WTC11 (cell line): ENCODE results near the gene UBXN2A.

Experiments
- NFYB ChIP-seq: sonication (generic); formaldehyde crosslinking; conservative IDR thresholded peaks from 2 replicates; pipeline ENCODE4 v1.8.0; 2022; ENCODE audit warnings: low read depth, missing genetic modification reagents
- TEAD1 ChIP-seq: sonication (generic); formaldehyde crosslinking; IDR thresholded peaks from 2 replicates; pipeline ENCODE4 v1.8.0; 2022; ENCODE audit warnings: mild to moderate bottlenecking, missing genetic modification reagents
- TF ChIP-seq, protein P1 (sequence below): fragments of 200-600 bp; IDR thresholded peaks from 2 replicates; pipeline ENCODE4 v1.8.0; 2022; ENCODE audit warnings: antibody characterized with exemption

DNA sequence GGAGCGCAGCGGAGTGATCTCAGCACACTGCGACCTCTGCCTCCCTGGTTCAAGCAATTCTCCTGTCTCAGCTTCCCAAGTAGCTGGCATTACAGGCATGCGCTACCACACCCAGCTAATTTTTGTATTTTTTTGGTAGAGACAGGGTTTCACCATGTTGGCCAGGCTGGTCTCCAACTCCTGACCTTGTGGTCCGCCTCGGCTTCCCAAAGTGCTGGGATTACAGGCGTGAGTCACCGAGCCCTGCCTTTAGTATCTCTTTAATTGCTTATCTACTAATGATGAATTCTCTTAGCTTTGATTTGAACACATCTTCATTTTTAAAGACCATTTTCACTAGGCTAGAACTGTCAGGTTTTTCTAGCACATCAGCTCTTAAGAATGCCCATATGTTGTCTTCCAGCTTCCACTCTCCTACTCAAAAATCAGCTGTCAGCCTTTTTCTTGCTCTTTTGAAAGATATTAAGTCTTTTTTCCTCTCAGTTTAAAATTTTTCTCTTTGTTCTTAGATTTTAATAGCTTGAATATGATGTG lies 53.5 kb downstream of the UBXN2A start:
- TF ChIP-seq NFYB (CRISPR knock-in tag) (no peak), TEAD1 (CRISPR knock-in tag) (no peak)
- TF ChIP-seq, protein P1, sequence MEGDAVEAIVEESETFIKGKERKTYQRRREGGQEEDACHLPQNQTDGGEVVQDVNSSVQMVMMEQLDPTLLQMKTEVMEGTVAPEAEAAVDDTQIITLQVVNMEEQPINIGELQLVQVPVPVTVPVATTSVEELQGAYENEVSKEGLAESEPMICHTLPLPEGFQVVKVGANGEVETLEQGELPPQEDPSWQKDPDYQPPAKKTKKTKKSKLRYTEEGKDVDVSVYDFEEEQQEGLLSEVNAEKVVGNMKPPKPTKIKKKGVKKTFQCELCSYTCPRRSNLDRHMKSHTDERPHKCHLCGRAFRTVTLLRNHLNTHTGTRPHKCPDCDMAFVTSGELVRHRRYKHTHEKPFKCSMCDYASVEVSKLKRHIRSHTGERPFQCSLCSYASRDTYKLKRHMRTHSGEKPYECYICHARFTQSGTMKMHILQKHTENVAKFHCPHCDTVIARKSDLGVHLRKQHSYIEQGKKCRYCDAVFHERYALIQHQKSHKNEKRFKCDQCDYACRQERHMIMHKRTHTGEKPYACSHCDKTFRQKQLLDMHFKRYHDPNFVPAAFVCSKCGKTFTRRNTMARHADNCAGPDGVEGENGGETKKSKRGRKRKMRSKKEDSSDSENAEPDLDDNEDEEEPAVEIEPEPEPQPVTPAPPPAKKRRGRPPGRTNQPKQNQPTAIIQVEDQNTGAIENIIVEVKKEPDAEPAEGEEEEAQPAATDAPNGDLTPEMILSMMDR: no peak
